Colonic mucosa (tissue), 4 donors: Measurements from ENCODE around the gene CDH4. TPM values are rescaled to one million over a fixed set of nuclear protein-coding genes. Genes with fewer than 3 reads are reported as not detected.

Experiments
- DNase-seq: peaks from one replicate; pipeline ENCODE4 v3.0.0-alpha.2; 2020
- H3K27ac ChIP-seq: fragments of 200-600 bp; one replicate; pipeline ENCODE4 v1.8.0; 2021
- H3K27me3 ChIP-seq: fragments of 200-600 bp; one replicate; pipeline ENCODE4 v1.8.0; 2021
- H3K36me3 ChIP-seq: fragments of 200-600 bp; one replicate; pipeline ENCODE4 v1.8.0; 2021
- H3K4me1 ChIP-seq: fragments of 200-600 bp; one replicate; pipeline ENCODE4 v1.8.0; 2021; ENCODE audit warnings: mild to moderate bottlenecking
- H3K4me3 ChIP-seq: fragments of 200-600 bp; one replicate; pipeline ENCODE4 v1.8.0; 2021
- H3K9ac ChIP-seq, 2 donors: one replicate each; pipeline ENCODE4 v1.7.0; 2013; ENCODE audit warnings: control low read depth in 2 of 2, low read depth in 2 of 2, low read length in 2 of 2
- H3K9me3 ChIP-seq: fragments of 200-600 bp; one replicate; pipeline ENCODE4 v1.8.0; 2021
- CTCF ChIP-seq: fragments of 200-600 bp; IDR thresholded peaks from one replicate; pipeline ENCODE4 v1.8.0; 2022; ENCODE audit warnings: antibody characterized with exemption, mild to moderate bottlenecking
- intact Hi-C: fragments of 100-400 bp; cut with DNase I; formaldehyde crosslinking; loops from one replicate; pipeline ENCODE4 v1.14.1; 2022
- total RNA-seq, 2 donors: library from RNA; stranded (reverse); fragmentation: NEBNext Ultra II Directional in 1 of 2; extraction: Animal tissue kit (Norgen Biotek cat#: 25700) in 1 of 2; gene quantifications; one replicate each; pipeline ENCODE4 v1.2.1, GENCODE V29; 2021
- donor health status: healthy.
- donor health status: DM: no; HTN: no; CAD: no.
- donor health status: DM: no; HTN: no; CAD: no.

Gene CDH4
- total RNA-seq, 2 donors from 2014 or later, result 0.08 TPM; not detected in 1

DNA sequence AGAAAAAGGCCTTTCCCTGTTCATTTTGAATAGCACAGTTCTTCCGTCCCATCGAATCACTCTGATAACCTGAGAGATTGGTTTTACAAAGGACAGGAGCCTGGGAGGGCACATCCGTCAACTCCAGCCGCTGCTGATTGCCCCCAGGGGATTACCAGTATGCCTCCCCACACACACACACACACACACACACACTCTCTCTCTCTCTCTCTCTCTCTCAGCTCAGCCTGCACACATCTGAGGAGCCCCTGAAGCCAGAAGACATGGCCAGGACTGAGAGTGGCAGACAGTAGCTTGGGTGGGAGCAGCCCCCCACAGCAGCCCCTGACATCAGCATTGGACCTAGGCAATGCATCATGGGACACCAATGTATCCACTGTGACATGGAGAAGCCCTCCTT is 13.2 kb upstream of the CDH4 start:
- H3K9ac ChIP-seq, result no peak overlapping the region
- intact Hi-C loops, result no loop called here
- TF ChIP-seq CTCF, result no peak
- no peaks in the 10 kb centered on the region for H3K9me3 ChIP-seq
- no peaks in the 10 kb centered on the region for H3K4me1 ChIP-seq
- H3K36me3 ChIP-seq, result no peaks in the 10 kb centered on the region
- H3K4me3 ChIP-seq, result no peak overlapping the region
- DNase-seq, result no peak
- no peaks in the 10 kb centered on the region for H3K27me3 ChIP-seq
- H3K27ac ChIP-seq, result no peak overlapping the region

- no peak overlapping the region for H3K27ac ChIP-seq
- no peak for DNase-seq
- H3K4me3 ChIP-seq, result no peak overlapping the region
- H3K27me3 ChIP-seq, result no peaks in the 10 kb centered on the region
- no peaks in the 10 kb centered on the region for H3K9me3 ChIP-seq
- TF ChIP-seq CTCF, result no peak
- H3K9ac ChIP-seq, result no peak overlapping the region
- intact Hi-C loops, result no loop called here
- H3K4me1 ChIP-seq, result no peaks in the 10 kb centered on the region
- H3K36me3 ChIP-seq, result no peaks in the 10 kb centered on the region
These were observed 11.2 kb upstream of the CDH4 start for GRCh38 chr20:61240814-61241213.

- no peak overlapping the region for H3K27ac ChIP-seq
- H3K27me3 ChIP-seq, result no peaks in the 10 kb centered on the region
- no peaks in the 10 kb centered on the region for H3K9me3 ChIP-seq
- TF ChIP-seq CTCF, result no peak
- H3K4me1 ChIP-seq, result no peaks in the 10 kb centered on the region
- intact Hi-C loops, result no loop called here
- H3K4me3 ChIP-seq, result no peak overlapping the region
- no peak for DNase-seq
- H3K9ac ChIP-seq, result no peak overlapping the region
- H3K36me3 ChIP-seq, result no peaks in the 10 kb centered on the region
These were observed 7.8 kb upstream of the CDH4 start for GRCh38 chr20:61244213-61244612.

DNA sequence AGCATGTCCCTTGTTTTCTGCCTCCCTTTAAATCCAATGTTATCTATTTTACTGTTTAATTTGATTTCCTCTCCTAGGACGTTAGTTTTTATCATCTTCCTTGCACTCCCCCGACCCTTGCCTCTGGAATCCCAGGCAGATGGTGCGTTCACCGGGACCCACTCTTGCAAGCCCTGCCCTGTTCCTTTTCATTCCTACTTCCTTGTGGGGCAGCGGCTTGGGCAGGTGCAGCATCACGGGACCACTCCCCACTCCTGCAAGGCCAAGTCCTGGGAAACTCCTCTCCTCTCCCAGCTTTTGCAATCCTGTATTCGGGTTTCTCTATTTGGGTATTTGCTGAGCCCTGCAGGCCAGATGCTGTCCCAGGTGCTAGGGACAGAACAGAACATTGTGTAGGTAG is 5.8 kb upstream of the CDH4 start:
- no peak for TF ChIP-seq CTCF
- DNase-seq, result no peak
- intact Hi-C loops, result no loop called here
- Histone ChIP-seq H3K36me3 (no peaks in the 10 kb centered on the region), H3K4me3 (no peak overlapping the region), H3K9ac (no peak overlapping the region), H3K27me3 (peaks cover 9% of the 10 kb centered on the region), H3K4me1 (no peaks in the 10 kb centered on the region), H3K9me3 (no peaks in the 10 kb centered on the region), H3K27ac (no peak overlapping the region)

DNA sequence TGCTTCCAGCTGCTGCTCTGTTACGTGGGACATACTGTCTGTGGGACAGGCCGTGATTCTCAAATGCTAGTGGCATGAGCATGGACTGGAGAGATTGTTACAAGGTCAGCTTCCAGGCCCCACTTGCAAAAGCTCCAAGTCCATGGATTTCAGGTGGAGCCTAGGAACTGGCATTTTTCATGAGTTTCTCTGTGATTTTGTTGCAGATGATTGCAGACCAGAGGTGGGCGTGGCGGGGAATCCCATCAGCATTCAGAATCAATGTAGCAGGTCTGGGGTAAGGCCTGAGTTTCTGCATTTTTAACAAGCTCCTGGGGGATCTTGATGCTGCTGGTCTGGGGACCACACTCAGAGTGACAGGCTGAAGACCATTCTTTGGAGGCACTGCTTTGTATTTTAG is 2.4 kb upstream of the CDH4 start:
- no peak overlapping the region for H3K27ac ChIP-seq
- DNase-seq, result no peak
- H3K4me1 ChIP-seq, result no peaks in the 10 kb centered on the region
- no peaks in the 10 kb centered on the region for H3K36me3 ChIP-seq
- TF ChIP-seq CTCF, result no peak
- H3K9me3 ChIP-seq, result no peaks in the 10 kb centered on the region
- H3K9ac ChIP-seq, result no peak overlapping the region
- no peak overlapping the region for H3K4me3 ChIP-seq
- intact Hi-C loops, result loop anchor here (2.0 kb wide), 1 partner anchor 19 kb away; no protein-coding TSS in a partner anchor
- H3K27me3 ChIP-seq, result peaks cover 36% of the 10 kb centered on the region
